DND-41 (cell line): ENCODE measurements around the gene MCTP1.
A peak's percentile ranks its signal among the peaks of the same experiment; 100 is the strongest.

Experiments used
- CTCF ChIP-seq: IDR thresholded peaks from 2 replicates; pipeline ENCODE4 v1.5.1; 2012; ENCODE audit warnings: borderline replicate concordance, low read length, moderate library complexity, mild to moderate bottlenecking; ENCODE audit not compliant: poor library complexity, severe bottlenecking; ENCODE audit errors: extremely low read depth
- EZH2 ChIP-seq: IDR thresholded peaks from 3 replicates; pipeline ENCODE4 v1.6.1; 2012; ENCODE audit warnings: borderline replicate concordance, low read depth, mild to moderate bottlenecking, moderate library complexity, low read length, inconsistent platforms; ENCODE audit not compliant: severe bottlenecking

- TF ChIP-seq CTCF, result peak; percentile 38
- TF ChIP-seq EZH2, result no peak
These were observed 454.4 kb downstream of the MCTP1 start for GRCh38 chr5:94830520-94830919.
